Activated T-helper 1 cell treated with anti-CD3 and anti-CD28 coated beads, Interleukin-12 subunit alpha, Interleukin-12 subunit beta, Interleukin-2, Interleukin-4 antibody, amounts not matched to agents 30 ng/mL and 10 ng/mL and 1 ng/mL, durations not matched to agents 14 hours and 24 hours and 36 hours (primary cell): Measurements from ENCODE around the gene MEGF10. TPM values are rescaled to one million over a fixed set of nuclear protein-coding genes. Genes with fewer than 3 reads are reported as not detected.

Experiments used
- DNase-seq: peaks from one replicate; pipeline ENCODE4 v3.0.0; 2021; ENCODE audit warnings: low spot score
- H3K27ac Mint-ChIP-seq: one replicate; pipeline ENCODE4 v1.8.0; 2021; ENCODE audit warnings: mild to moderate bottlenecking, mixed read lengths
- H3K27me3 Mint-ChIP-seq: one replicate; pipeline ENCODE4 v1.8.0; 2022; ENCODE audit warnings: mild to moderate bottlenecking, moderate library complexity, mixed read lengths; ENCODE audit not compliant: insufficient read depth
- H3K36me3 Mint-ChIP-seq: one replicate; pipeline ENCODE4 v1.8.0; 2021; ENCODE audit warnings: low read depth, mixed read lengths
- H3K4me1 Mint-ChIP-seq: one replicate; pipeline ENCODE4 v1.8.0; 2021; ENCODE audit warnings: low read depth, mixed read lengths
- H3K4me3 Mint-ChIP-seq: one replicate; pipeline ENCODE4 v1.8.0; 2021; ENCODE audit warnings: mild to moderate bottlenecking, moderate library complexity, mixed read lengths
- H3K9me3 Mint-ChIP-seq: one replicate; pipeline ENCODE4 v1.8.0; 2021; ENCODE audit warnings: mixed read lengths
- intact Hi-C: fragments of 100-400 bp; cut with micrococcal nuclease; formaldehyde crosslinking; loops from one replicate; pipeline ENCODE4 v1.15.1; 2024
- total RNA-seq: library from RNA; stranded (reverse); gene quantifications from 2 replicates; pipeline ENCODE4 v1.2.3, GENCODE V29; 2022

Gene MEGF10
- total RNA-seq, 1 donor from 2014 or later = not detected

GRCh38 chr5:127398508-127398907 is 107.9 kb downstream of the MEGF10 start:
- no peaks in the 10 kb centered on the region for H3K36me3 Mint-ChIP-seq

DNA sequence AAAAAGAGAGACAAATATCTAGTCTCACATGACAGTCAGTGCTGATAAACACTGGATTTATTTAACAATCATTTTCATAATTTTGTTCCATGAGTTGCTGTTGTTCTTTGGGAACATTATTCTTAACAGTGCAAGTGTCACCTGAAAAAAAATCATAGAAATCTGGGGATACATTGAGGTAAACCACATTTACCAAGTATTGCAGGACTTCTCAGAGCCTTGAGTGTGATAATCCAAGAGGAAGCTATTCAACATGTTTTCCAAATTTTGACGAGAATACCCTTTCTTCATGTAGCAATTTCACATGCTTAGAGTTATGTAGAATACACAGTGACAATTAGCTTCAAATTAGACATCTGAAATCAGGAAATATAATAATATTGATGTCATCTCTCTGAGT is 108.5 kb downstream of the MEGF10 start:
- Mint-ChIP-seq H3K4me1 (no peaks in the 10 kb centered on the region), H3K27me3 (peaks cover 12% of the 10 kb centered on the region), H3K9me3 (no peaks in the 10 kb centered on the region), H3K27ac (no peak overlapping the region), H3K36me3 (no peaks in the 10 kb centered on the region), H3K4me3 (no peak overlapping the region)
- DNase-seq = no peak
- intact Hi-C loops = no loop called here

More at GRCh38 chr5:127398508-127398907, 107.9 kb downstream of the MEGF10 start:
- Mint-ChIP-seq H3K9me3 (no peaks in the 10 kb centered on the region), H3K27me3 (peaks cover 9% of the 10 kb centered on the region), H3K4me3 (no peak overlapping the region), H3K4me1 (no peaks in the 10 kb centered on the region), H3K27ac (no peak overlapping the region)
- intact Hi-C loops = no loop called here
- DNase-seq = no peak

GRCh38 chr5:127400539-127400938 is 109.9 kb downstream of the MEGF10 start:
- no peaks in the 10 kb centered on the region for H3K4me1 Mint-ChIP-seq
- no peaks in the 10 kb centered on the region for H3K36me3 Mint-ChIP-seq
- H3K27me3 Mint-ChIP-seq = peaks cover 16% of the 10 kb centered on the region
- H3K27ac Mint-ChIP-seq = no peak overlapping the region
- intact Hi-C loops = no loop called here
- H3K9me3 Mint-ChIP-seq = no peaks in the 10 kb centered on the region
- no peak for DNase-seq
- no peak overlapping the region for H3K4me3 Mint-ChIP-seq

GRCh38 chr5:127400946-127401670 is 110.5 kb downstream of the MEGF10 start:
- intact Hi-C loops = no loop called here
- H3K4me3 Mint-ChIP-seq = no peak overlapping the region
- H3K9me3 Mint-ChIP-seq = no peaks in the 10 kb centered on the region
- H3K4me1 Mint-ChIP-seq = no peaks in the 10 kb centered on the region
- no peak for DNase-seq
- H3K27me3 Mint-ChIP-seq = peaks cover 19% of the 10 kb centered on the region
- no peak overlapping the region for H3K27ac Mint-ChIP-seq
- H3K36me3 Mint-ChIP-seq = no peaks in the 10 kb centered on the region

DNA sequence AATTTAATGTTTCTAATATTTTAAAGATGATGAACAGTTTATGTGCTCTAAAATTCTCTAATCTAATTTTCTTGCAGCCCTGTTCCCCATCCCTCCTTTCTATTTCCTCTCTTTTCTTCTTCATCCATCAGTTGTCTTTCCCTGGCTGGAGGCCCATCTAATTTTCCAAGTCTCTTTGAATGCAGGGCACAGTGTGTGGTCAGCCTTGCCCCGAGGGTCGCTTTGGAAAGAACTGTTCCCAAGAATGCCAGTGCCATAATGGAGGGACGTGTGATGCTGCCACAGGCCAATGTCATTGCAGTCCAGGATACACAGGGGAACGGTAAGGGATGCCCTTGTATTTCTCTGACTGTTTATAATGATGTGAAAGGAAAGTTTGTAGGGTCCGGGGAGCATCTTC is 111.8 kb downstream of the MEGF10 start:
- H3K27me3 Mint-ChIP-seq = peaks cover 19% of the 10 kb centered on the region
- DNase-seq = no peak
- no peaks in the 10 kb centered on the region for H3K36me3 Mint-ChIP-seq
- no peaks in the 10 kb centered on the region for H3K9me3 Mint-ChIP-seq
- H3K4me3 Mint-ChIP-seq = no peak overlapping the region
- no peak overlapping the region for H3K27ac Mint-ChIP-seq
- no peaks in the 10 kb centered on the region for H3K4me1 Mint-ChIP-seq
- intact Hi-C loops = no loop called here

DNA sequence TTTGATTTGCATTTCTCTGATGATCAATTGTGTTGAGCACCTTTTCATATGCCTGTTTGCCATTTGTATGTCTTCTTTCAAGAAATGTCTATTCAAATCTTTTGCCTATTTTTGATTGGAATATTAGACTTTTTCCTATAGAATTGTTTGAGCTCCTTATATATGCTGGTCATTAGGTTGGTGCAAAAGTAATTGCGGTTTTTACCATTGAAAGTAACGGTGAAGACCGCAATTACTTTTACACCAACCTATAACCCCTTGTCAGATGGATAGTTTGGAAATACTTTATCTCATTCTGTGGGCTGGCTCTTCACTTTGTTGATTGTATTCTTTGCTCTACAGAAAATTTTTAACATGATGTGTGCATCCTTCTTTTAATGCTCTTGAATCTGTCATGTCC is 113.6 kb downstream of the MEGF10 start:
- Mint-ChIP-seq H3K27ac (no peak overlapping the region), H3K9me3 (no peaks in the 10 kb centered on the region), H3K4me3 (no peak overlapping the region), H3K27me3 (peaks cover 19% of the 10 kb centered on the region), H3K4me1 (no peaks in the 10 kb centered on the region), H3K36me3 (no peaks in the 10 kb centered on the region)
- DNase-seq = no peak
- intact Hi-C loops = no loop called here

- intact Hi-C loops = no loop called here
- Mint-ChIP-seq H3K27ac (no peak overlapping the region), H3K4me1 (peaks cover 15% of the 10 kb centered on the region), H3K27me3 (peaks cover 16% of the 10 kb centered on the region), H3K9me3 (no peaks in the 10 kb centered on the region), H3K36me3 (no peaks in the 10 kb centered on the region), H3K4me3 (no peak overlapping the region)
- no peak for DNase-seq
Observed at GRCh38 chr5:127406326-127407121, 115.9 kb downstream of the MEGF10 start.

DNA sequence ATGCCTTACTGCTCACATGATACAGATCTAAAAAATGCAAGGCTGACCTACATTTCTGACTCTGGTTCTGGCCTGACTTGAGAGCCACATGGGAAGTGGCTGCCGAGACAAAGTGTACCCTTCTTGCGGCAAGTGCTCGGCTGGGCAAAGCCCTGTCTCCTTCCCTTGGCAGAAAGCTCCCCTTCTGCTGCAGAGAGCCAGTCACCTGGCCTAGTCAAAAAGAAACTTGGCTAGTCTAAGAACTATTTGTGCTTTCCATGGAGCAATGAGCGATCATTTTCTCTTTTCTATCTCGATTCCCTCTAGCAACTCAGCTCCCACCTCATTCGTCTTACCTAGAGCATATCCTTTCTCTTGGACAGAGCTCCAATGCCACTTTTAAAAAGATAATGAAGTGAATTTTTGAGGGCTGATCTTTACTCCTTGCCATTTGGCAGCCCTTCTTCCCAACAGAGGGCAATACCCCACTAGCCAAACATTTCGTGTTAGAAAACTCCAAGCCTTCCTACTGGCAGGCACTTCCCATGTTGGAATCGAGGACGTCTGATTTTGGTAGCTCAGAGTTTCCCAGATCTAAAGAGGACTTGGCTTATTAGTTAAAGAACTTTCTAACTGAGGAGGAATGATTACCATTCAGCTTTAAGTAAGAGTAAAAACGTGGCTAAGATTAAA is 118.8 kb downstream of the MEGF10 start:
- intact Hi-C loops = no loop called here
- Mint-ChIP-seq H3K27me3 (peaks cover 14% of the 10 kb centered on the region), H3K4me3 (no peak overlapping the region), H3K36me3 (no peaks in the 10 kb centered on the region), H3K27ac (no peak overlapping the region), H3K9me3 (no peaks in the 10 kb centered on the region), H3K4me1 (peaks cover 15% of the 10 kb centered on the region)
- no peak for DNase-seq

GRCh38 chr5:127409921-127410675 is 119.5 kb downstream of the MEGF10 start:
- H3K36me3 Mint-ChIP-seq = no peaks in the 10 kb centered on the region
- DNase-seq = no peak
- intact Hi-C loops = no loop called here
- H3K4me3 Mint-ChIP-seq = no peak overlapping the region
- peaks cover 11% of the 10 kb centered on the region for H3K27me3 Mint-ChIP-seq
- no peaks in the 10 kb centered on the region for H3K9me3 Mint-ChIP-seq
- peaks cover 15% of the 10 kb centered on the region for H3K4me1 Mint-ChIP-seq
- H3K27ac Mint-ChIP-seq = no peak overlapping the region

- Mint-ChIP-seq H3K9me3 (no peaks in the 10 kb centered on the region), H3K27ac (no peak overlapping the region), H3K27me3 (peaks cover 6% of the 10 kb centered on the region), H3K4me1 (peaks cover 15% of the 10 kb centered on the region), H3K36me3 (no peaks in the 10 kb centered on the region), H3K4me3 (no peak overlapping the region)
- intact Hi-C loops = no loop called here
- no peak for DNase-seq
Observed at GRCh38 chr5:127410959-127411358, 120.4 kb downstream of the MEGF10 start.

- intact Hi-C loops = no loop called here
- H3K4me1 Mint-ChIP-seq = peaks cover 15% of the 10 kb centered on the region
- H3K27ac Mint-ChIP-seq = no peak overlapping the region
Observed at GRCh38 chr5:127411381-127411780, 120.8 kb downstream of the MEGF10 start.

GRCh38 chr5:127412698-127413097 is 122.1 kb downstream of the MEGF10 start:
- Mint-ChIP-seq H3K9me3 (no peaks in the 10 kb centered on the region), H3K27me3 (peaks cover 8% of the 10 kb centered on the region), H3K27ac (no peak overlapping the region), H3K36me3 (no peaks in the 10 kb centered on the region), H3K4me1 (peaks cover 15% of the 10 kb centered on the region), H3K4me3 (no peak overlapping the region)
- no peak for DNase-seq
- intact Hi-C loops = no loop called here

More at GRCh38 chr5:127411381-127411780, 120.8 kb downstream of the MEGF10 start:
- Mint-ChIP-seq H3K27me3 (peaks cover 6% of the 10 kb centered on the region), H3K9me3 (no peaks in the 10 kb centered on the region), H3K36me3 (no peaks in the 10 kb centered on the region), H3K4me3 (no peak overlapping the region)
- no peak for DNase-seq
